GM12872 (cell line): ENCODE measurements around the gene PLXNA2.

Experiments
- TF ChIP-seq, protein P1 (sequence below): IDR thresholded peaks from 3 replicates; pipeline ENCODE4 v1.5.1; 2011; ENCODE audit warnings: low read depth, mild to moderate bottlenecking, low read length, moderate library complexity; ENCODE audit not compliant: insufficient read depth

The PLXNA2 gene

DNA sequence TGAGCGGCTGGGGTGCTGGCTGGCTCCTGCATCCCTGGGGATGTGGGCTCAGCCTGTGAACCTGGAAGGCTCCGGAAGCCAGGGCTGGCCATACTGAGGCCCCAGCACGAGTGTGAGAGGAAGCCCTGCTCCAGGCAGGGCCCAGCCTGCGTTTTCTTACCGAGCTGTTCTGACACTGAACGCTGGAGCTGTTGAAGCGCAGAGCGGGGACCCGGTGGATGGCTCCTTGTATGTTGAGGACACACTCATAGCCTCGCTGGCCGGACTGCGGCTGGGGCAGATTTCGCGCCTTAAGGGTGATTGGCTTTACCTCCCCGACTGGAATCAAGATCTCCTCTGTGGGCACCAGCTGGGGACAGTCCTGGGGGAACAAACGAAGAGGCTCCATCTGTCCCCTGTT is 160.0 kb downstream of the PLXNA2 start:
- TF ChIP-seq, protein P1, sequence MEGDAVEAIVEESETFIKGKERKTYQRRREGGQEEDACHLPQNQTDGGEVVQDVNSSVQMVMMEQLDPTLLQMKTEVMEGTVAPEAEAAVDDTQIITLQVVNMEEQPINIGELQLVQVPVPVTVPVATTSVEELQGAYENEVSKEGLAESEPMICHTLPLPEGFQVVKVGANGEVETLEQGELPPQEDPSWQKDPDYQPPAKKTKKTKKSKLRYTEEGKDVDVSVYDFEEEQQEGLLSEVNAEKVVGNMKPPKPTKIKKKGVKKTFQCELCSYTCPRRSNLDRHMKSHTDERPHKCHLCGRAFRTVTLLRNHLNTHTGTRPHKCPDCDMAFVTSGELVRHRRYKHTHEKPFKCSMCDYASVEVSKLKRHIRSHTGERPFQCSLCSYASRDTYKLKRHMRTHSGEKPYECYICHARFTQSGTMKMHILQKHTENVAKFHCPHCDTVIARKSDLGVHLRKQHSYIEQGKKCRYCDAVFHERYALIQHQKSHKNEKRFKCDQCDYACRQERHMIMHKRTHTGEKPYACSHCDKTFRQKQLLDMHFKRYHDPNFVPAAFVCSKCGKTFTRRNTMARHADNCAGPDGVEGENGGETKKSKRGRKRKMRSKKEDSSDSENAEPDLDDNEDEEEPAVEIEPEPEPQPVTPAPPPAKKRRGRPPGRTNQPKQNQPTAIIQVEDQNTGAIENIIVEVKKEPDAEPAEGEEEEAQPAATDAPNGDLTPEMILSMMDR = no peak

DNA sequence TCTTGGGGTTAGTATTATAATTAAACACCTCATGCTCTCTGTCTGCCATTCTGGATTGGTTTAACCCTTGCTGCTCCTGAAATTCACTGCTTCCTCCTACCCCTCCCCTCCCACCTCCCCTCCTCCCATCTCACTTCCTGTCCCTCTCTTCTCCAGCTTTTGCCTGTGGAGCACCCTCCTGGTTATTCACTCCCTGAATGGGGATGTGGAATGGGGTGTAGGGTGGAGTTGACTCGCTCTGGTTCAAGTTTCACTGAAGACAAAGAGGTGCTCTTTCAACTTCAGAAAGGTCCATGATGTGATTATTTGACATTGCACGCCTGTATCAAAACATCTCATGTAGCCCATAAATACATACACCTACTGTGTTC is 160.5 kb downstream of the PLXNA2 start:
- TF ChIP-seq, protein P1 = no peak

DNA sequence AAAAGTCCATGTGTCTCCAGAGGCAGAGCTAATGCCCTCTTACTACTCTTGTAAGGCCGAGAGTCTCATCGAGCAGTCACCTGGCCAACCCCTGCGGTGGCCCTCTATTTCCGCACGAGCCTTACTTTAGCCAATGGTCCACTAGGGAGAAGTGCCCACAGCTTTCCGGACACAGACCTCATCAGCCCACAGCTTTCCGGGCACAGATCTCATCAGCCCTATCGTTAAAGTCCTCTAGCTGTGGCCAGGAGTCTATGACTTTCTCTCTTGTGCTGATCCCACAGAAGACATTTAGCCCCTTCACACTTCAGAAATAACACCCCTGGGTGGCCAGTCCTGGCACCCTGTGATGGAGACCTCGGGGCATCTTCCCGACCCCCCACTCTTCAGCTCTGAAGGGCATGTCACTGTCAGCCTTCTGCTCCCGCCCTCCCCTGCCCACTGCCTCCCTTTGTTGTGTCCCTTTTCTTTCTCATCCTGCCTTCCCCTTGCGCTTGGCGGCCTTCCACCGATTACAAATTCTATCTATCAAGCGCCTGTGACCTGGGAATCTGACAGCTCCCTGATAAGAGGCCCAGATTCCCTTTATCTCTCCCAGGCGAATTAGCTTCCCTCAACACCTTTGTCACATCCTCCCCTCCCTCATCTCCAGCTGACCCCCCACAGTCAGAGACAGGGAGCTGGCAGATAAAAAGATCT is 161.0 kb downstream of the PLXNA2 start:
- TF ChIP-seq, protein P1 = no peak

DNA sequence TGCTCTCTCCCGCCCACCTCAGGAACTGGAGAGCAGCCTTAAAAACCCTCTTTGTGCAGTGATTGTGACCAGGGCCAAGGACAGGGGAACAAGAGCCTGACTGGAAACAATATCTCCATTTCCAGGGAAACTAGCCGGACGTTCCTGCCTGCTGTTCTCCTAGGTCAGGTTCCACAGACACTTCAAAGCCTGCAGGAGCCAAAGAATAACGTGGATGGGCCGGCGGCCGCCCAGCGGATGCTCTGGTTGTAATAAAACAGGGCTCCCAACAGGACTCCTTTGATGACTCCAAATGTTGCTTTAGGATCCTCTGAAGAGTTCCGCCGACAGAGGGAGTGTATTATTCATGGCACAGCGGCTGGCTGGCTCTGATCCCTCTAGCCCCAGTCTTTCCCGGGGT is 162.2 kb downstream of the PLXNA2 start:
- TF ChIP-seq, protein P1 = no peak

DNA sequence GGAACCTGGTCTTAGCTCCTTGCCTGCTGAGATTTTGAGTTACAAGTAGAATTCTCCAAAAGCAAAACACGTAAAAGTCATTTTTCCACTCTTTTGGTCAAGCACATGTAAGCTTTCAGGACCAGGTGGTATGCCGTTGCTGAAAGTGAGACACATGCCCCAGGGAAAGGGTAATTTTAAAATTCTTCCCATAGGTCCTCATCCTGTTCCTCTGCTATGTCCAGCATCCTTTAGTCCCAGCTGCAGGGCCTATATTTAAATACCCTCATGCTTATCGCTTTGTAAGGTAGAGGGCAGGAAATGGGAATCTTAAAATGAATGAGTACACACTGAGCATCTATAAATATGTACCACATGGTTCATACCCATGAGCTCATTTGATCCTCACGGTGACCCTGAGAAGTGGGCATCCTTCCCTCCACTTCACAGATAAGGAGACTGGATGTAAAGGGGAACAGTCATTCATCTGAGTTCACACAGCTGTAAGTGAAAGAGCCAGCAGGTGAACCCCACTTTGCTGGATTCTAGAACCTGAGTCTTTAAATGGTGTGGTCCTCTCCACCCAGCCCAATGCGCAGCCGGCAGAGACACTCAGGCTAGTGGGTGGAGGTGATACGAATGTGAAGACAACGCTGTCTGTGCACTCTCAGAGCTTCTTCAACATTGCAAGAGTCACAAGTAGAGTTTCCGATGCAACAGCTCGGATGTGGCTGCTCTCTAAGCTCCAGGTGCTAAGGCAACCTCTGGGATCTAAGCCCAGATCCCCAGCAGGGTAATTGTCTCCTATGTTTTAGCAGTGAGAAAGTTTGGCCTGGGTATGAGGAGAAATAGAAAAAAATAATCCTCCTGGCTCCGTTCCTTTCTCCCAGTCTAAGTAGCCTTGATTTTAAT is 163.5 kb downstream of the PLXNA2 start:
- TF ChIP-seq, protein P1 = no peak

DNA sequence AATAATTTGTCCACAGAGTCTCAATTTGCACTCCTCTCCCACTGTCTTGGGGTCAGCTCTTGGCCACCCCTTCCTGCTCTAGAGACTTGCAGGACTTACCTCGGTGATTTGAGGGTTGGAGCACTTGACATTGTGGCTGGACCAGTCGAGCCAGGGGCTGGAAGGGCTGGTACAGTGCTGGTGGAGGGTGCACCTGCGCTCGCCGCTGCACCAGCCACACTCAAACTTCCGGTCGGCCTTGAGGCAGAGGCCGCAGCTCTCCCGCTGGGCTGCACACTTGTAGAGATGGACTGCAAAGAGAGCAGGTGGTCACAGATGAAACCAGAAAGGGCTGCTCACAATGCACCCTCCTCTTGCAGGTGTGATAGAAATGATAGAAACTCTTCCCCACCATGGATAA is 165.0 kb downstream of the PLXNA2 start:
- TF ChIP-seq, protein P1 = no peak

DNA sequence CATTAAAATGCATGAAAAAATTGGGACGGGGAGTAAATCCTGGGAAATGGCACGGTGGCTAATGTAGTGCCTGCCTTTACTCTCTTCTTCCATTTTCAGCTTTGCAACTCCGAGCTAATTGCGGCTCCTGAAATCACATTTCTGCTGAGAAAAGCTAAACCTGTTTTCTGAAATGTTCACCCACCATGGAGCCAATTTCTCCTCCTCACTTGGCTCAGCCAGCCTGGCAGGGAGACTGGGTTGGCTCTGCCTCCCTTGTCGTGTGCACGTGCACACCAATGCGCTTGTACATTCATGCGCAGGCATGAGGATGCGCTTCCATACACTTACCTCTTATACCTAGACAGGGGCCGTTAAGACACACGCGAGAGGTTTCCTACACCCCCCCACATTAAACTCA is 165.4 kb downstream of the PLXNA2 start:
- TF ChIP-seq, protein P1 = no peak
